ENCODE data around the gene C5orf46.

C5orf46 gene

GRCh38 chr5:147879784-147880183 is 26.6 kb downstream of the C5orf46 start (continued):
- TF ChIP-seq PPARA (CRISPR knock-in tag; IDR thresholded peaks at IDR 0.05; ENCODE audit: borderline replicate concordance) (no peak), TCF4 (CRISPR knock-in tag; IDR thresholded peaks at IDR 0.05; ENCODE audit: borderline replicate concordance) (no peak)

- TF ChIP-seq ZNF70 (CRISPR knock-in tag; IDR thresholded peaks at IDR 0.05) (no peak), ZFP3 (CRISPR knock-in tag; IDR thresholded peaks at IDR 0.05) (no peak), ESRRG (CRISPR knock-in tag; IDR thresholded peaks at IDR 0.05) (no peak), SNAI2 (CRISPR knock-in tag; IDR thresholded peaks at IDR 0.05) (no peak), TSHZ2 (CRISPR knock-in tag; IDR thresholded peaks at IDR 0.05) (no peak), TOX (CRISPR knock-in tag; IDR thresholded peaks at IDR 0.05; ENCODE audit: borderline replicate concordance) (no peak), TCF4 (CRISPR knock-in tag; IDR thresholded peaks at IDR 0.05; ENCODE audit: borderline replicate concordance) (no peak), PATZ1 (CRISPR knock-in tag; IDR thresholded peaks at IDR 0.05; ENCODE audit: borderline replicate concordance) (no peak)
- no peak for ATAC-seq
Observed at GRCh38 chr5:147878066-147878759, 28.1 kb downstream of the C5orf46 start, which contains the start of gene SCGB3A2. TSS of gene SCGB3A2 (plus strand) at chr5:147878711. CDS start at chr5:147878804, 93 bp downstream.

GRCh38 chr5:147876626-147877025 is 29.7 kb downstream of the C5orf46 start:
- TF ChIP-seq ZNF70 (CRISPR knock-in tag; IDR thresholded peaks at IDR 0.05), result no peak
- no peak for TF ChIP-seq ARNTL (CRISPR knock-in tag; IDR thresholded peaks at IDR 0.05; ENCODE audit: borderline replicate concordance, low read depth)
- no peak for TF ChIP-seq SNAI2 (CRISPR knock-in tag; IDR thresholded peaks at IDR 0.05)
- no peak for TF ChIP-seq ZNF565 (CRISPR knock-in tag; conservative IDR thresholded peaks at IDR 0.05; ENCODE audit: low read depth)
- no peak for TF ChIP-seq TCF4 (CRISPR knock-in tag; IDR thresholded peaks at IDR 0.05; ENCODE audit: borderline replicate concordance)
- TF ChIP-seq ISL1 (CRISPR knock-in tag; IDR thresholded peaks at IDR 0.05), result no peak
- no peak for TF ChIP-seq PPARA (CRISPR knock-in tag; IDR thresholded peaks at IDR 0.05; ENCODE audit: borderline replicate concordance)
- no peak for TF ChIP-seq ZFP30 (CRISPR knock-in tag; IDR thresholded peaks at IDR 0.05)
- TF ChIP-seq ZC3H10 (CRISPR knock-in tag; IDR thresholded peaks at IDR 0.05), result no peak
- TF ChIP-seq POU6F1 (CRISPR knock-in tag; IDR thresholded peaks at IDR 0.05; ENCODE audit: borderline replicate concordance, low read depth), result no peak
- no peak for TF ChIP-seq CREB5 (CRISPR knock-in tag; IDR thresholded peaks at IDR 0.05; ENCODE audit: low read depth)
- TF ChIP-seq PATZ1 (CRISPR knock-in tag; IDR thresholded peaks at IDR 0.05; ENCODE audit: borderline replicate concordance), result no peak
- no peak for TF ChIP-seq RARB (CRISPR knock-in tag; IDR thresholded peaks at IDR 0.05)
- no peak for ATAC-seq

GRCh38 chr5:147876141-147876540 is 30.2 kb downstream of the C5orf46 start:
- TF ChIP-seq POU6F1 (CRISPR knock-in tag; IDR thresholded peaks at IDR 0.05; ENCODE audit: borderline replicate concordance, low read depth) (no peak), TSHZ2 (CRISPR knock-in tag; IDR thresholded peaks at IDR 0.05) (no peak)
- ATAC-seq, result no peak

All from SK-N-SH treated with all-trans-retinoic acid at 6 μM for 48 hours (cell line).